CD14-positive monocyte (primary cell): Measurements from ENCODE around the gene NRN1L. TPM values are rescaled to one million over a fixed set of nuclear protein-coding genes. Genes with fewer than 3 reads are reported as not detected.

ENCODE experiments used
- DNase-seq, 3 donors: peaks; one replicate each; pipeline ENCODE4 v3.0.0-alpha.2; 2011 to 2022
- H2AFZ ChIP-seq: 2 replicates; pipeline ENCODE4 v1.6.0; 2012; ENCODE audit warnings: mild to moderate bottlenecking, low read depth, low read length, inconsistent platforms; ENCODE audit not compliant: insufficient read depth, poor library complexity, severe bottlenecking
- H3K27ac ChIP-seq, 2 donors: 1 replicate in 1 of 2; 2 replicates in 1 of 2; pipeline ENCODE4 v1.5.1; 2012 to 2013; ENCODE audit warnings: low read length in 2 of 2, control low read depth in 1 of 2, inconsistent platforms in 1 of 2, low read depth in 1 of 2, mild to moderate bottlenecking in 1 of 2
- H3K27me3 ChIP-seq, 2 donors: one replicate each; pipeline versions ENCODE4 v1.6.0 to v1.6.1; 2011 to 2013; ENCODE audit warnings: low read length in 2 of 2; ENCODE audit not compliant: control insufficient read depth in 2 of 2, insufficient read depth in 2 of 2
- H3K36me3 ChIP-seq, 2 donors: replicated peaks in 1 of 2; 1 replicate in 1 of 2; 2 replicates in 1 of 2; pipeline versions ENCODE4 v1.5.1 to v1.6.1; 2012 to 2013; ENCODE audit warnings: low read length in 2 of 2, control low read depth in 1 of 2, inconsistent platforms in 1 of 2, mild to moderate bottlenecking in 1 of 2; ENCODE audit not compliant: insufficient read depth in 2 of 2, control insufficient read depth in 1 of 2
- H3K4me1 ChIP-seq, 2 donors: 1 replicate in 1 of 2; 2 replicates in 1 of 2; pipeline versions ENCODE4 v1.5.1 to v1.6.1; 2012 to 2013; ENCODE audit warnings: low read length in 2 of 2, control low read depth in 1 of 2, inconsistent platforms in 1 of 2, mild to moderate bottlenecking in 1 of 2, moderate library complexity in 1 of 2; ENCODE audit not compliant: insufficient read depth in 2 of 2, control insufficient read depth in 1 of 2
- H3K4me2 ChIP-seq: replicated peaks from 2 replicates; pipeline ENCODE3; 2012; ENCODE audit warnings: low read length, moderate library complexity, mild to moderate bottlenecking; ENCODE audit not compliant: poor library complexity, severe bottlenecking; ENCODE audit errors: extremely low read depth
- H3K4me3 ChIP-seq, 3 experiments: fragments of 200-600 bp in 1 of 3; sonication (generic) in 1 of 3; replicated peaks in 1 of 3; 1 replicate in 2 of 3; 2 replicates in 1 of 3; pipeline ENCODE4 v1.5.1; 2011 to 2013; ENCODE audit warnings: low read length in 3 of 3, mild to moderate bottlenecking in 3 of 3, control low read depth in 2 of 3, low read depth in 2 of 3, inconsistent platforms in 1 of 3, moderate library complexity in 1 of 3
- H3K79me2 ChIP-seq: 2 replicates; pipeline ENCODE4 v1.6.0; 2012; ENCODE audit warnings: mild to moderate bottlenecking, control low read depth, inconsistent platforms, low read length, moderate library complexity; ENCODE audit not compliant: insufficient read depth
- H3K9ac ChIP-seq: 2 replicates; pipeline ENCODE4 v1.6.0; 2017; ENCODE audit warnings: low read length, mild to moderate bottlenecking; ENCODE audit not compliant: insufficient read depth, poor library complexity, severe bottlenecking
- H3K9me3 ChIP-seq, 2 donors: replicated peaks in 1 of 2; 1 replicate in 1 of 2; 2 replicates in 1 of 2; pipeline versions ENCODE4 v1.5.1 to v1.6.1; 2012 to 2013; ENCODE audit warnings: low read length in 2 of 2, control low read depth in 1 of 2; ENCODE audit not compliant: control insufficient read depth in 1 of 2, insufficient read depth in 1 of 2
- H4K20me1 ChIP-seq: 2 replicates; pipeline ENCODE4 v1.6.0; 2012; ENCODE audit warnings: mild to moderate bottlenecking, low read length, control low read depth, moderate library complexity; ENCODE audit not compliant: insufficient read depth
- H3K27ac Mint-ChIP-seq, 7 donors: one replicate each; pipeline ENCODE4 v1.8.0; 2020; ENCODE audit warnings: mild to moderate bottlenecking in 7 of 7, mixed read lengths in 7 of 7, moderate library complexity in 6 of 7, inconsistent platforms in 2 of 7
- H3K27me3 Mint-ChIP-seq, 3 donors: one replicate each; pipeline ENCODE4 v1.8.0; 2021 to 2022; ENCODE audit warnings: low read depth in 3 of 3, mild to moderate bottlenecking in 3 of 3, mixed read lengths in 3 of 3, moderate library complexity in 3 of 3, inconsistent platforms in 1 of 3
- H3K36me3 Mint-ChIP-seq, 2 donors: one replicate each; pipeline ENCODE4 v1.8.0; 2020; ENCODE audit warnings: mixed read lengths in 2 of 2, inconsistent platforms in 1 of 2, mild to moderate bottlenecking in 1 of 2
- H3K4me1 Mint-ChIP-seq: one replicate; pipeline ENCODE4 v1.8.0; 2020; ENCODE audit warnings: mild to moderate bottlenecking, mixed read lengths
- H3K4me3 Mint-ChIP-seq, 2 donors: one replicate each; pipeline ENCODE4 v1.8.0; 2020; ENCODE audit warnings: mild to moderate bottlenecking in 2 of 2, mixed read lengths in 2 of 2, moderate library complexity in 1 of 2
- H3K9me3 Mint-ChIP-seq, 7 donors: one replicate each; pipeline ENCODE4 v1.8.0; 2020 to 2022; ENCODE audit warnings: mixed read lengths in 7 of 7, mild to moderate bottlenecking in 6 of 7, moderate library complexity in 6 of 7, inconsistent platforms in 2 of 7
- CTCF ChIP-seq: fragments of 200-600 bp; IDR thresholded peaks from one replicate; pipeline ENCODE4 v1.8.0; 2022; ENCODE audit warnings: antibody characterized with exemption, mild to moderate bottlenecking
- WGBS: methylation state at CpG from one replicate; pipeline ENCODE4 v1.1.5; 2013; ENCODE audit warnings: missing lambda C conversion rate; ENCODE audit not compliant: insufficient coverage; 5-methylcytosine and 5-hydroxymethylcytosine counted together
- intact Hi-C, 2 donors: fragments of 100-400 bp; cut with micrococcal nuclease; formaldehyde crosslinking; loops; one replicate each; pipeline versions ENCODE4 v1.15.0 to v1.15.1; 2023
- polyA plus RNA-seq, 3 donors: library from polyadenylated mRNA; depleted of rRNA in 1 of 3; unstranded in 2 of 3; stranded (reverse) in 1 of 3; fragments of 300-500 nt in 2 of 3; fragments of >200 nt in 1 of 3; fragmentation: Illumina TruSeq in 2 of 3; gene quantifications; 1 replicate in 2 of 3; 2 replicates in 1 of 3; pipeline ENCODE4 v1.2.3, GENCODE V29; 2012 to 2021
- small RNA-seq: library from RNA; depleted of rRNA; stranded (forward); fragments of <200 nt; gene quantifications from one replicate; pipeline ENCODE3, GENCODE V24; 2012; ENCODE audit warnings: low read depth; ENCODE audit not compliant: insufficient read length

The NRN1L gene
- polyA plus RNA-seq, 3 donors: 0.50 to 3.6 TPM; not detected in 1

DNA sequence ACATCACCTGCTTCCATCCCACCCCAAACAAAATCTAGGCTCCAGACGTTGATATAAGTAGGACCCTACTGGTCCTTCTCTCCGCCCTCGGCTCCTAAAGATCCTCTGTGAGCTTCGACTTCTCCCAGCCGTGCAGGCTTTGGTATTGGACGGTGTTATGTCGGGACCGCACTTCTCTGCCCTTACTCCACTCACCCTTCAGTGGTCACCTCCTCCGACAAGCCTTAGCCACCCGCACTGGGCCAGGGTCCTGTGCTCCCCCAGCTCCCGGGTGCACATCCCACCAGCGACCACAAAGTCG is 50.4 kb downstream of the NRN1L start:
- WGBS: 93% methylated on average over 13 of the region's 13 CpGs
- Histone ChIP-seq H3K9ac (no peak overlapping the region), H3K4me3 (peak overlapping the region in 2 of 3 experiments; percentile 90 to 93), H3K9me3 (no peaks in the 10 kb centered on the region), H3K4me2 (peak overlapping the region; percentile 75), H2AFZ (no peak overlapping the region), H3K27me3 (no peaks in the 10 kb centered on the region), H3K79me2 (peaks cover 30% of the 10 kb centered on the region), H3K36me3 (peaks cover 40 to 50% of the 10 kb centered on the region in 2 donors), H4K20me1 (peaks cover 59% of the 10 kb centered on the region), H3K27ac (peak overlapping the region; percentile 41 to 93), H3K4me1 (peaks cover 25 to 36% of the 10 kb centered on the region in 2 donors)
- Mint-ChIP-seq H3K9me3 (peaks cover 0 to 1% (median 0%) of the 10 kb centered on the region in 7 donors), H3K4me3 (peak overlapping the region; percentile 98 to 99), H3K4me1 (peaks cover 32% of the 10 kb centered on the region), H3K36me3 (peaks cover 36 to 65% of the 10 kb centered on the region in 2 donors), H3K27me3 (peaks cover 0 to 2% (median 0%) of the 10 kb centered on the region in 3 donors), H3K27ac (peak overlapping the region in 6 of 7 donors; percentile 91 to 98 (median 96))
- no peak for TF ChIP-seq CTCF
- intact Hi-C loops: loop anchor here (5.0 to 10.0 kb wide), 5 partner anchors 43 to 128 kb away; partner anchors contain the start of genes EDC4 (in 1 of the 2), PSKH1 (in 1 of the 2), RANBP10 (in 1 of the 2) and TSNAXIP1 (in 1 of the 2)
- no peak for DNase-seq

GRCh38 chr16:67935402-67936123 is 50.9 kb downstream of the NRN1L start:
- Histone ChIP-seq H4K20me1 (peaks cover 55% of the 10 kb centered on the region), H3K4me1 (peaks cover 29 to 40% of the 10 kb centered on the region in 2 donors), H3K4me2 (peak overlapping the region; percentile 75), H3K4me3 (peak overlapping the region; percentile 84 to 93 (median 90)), H3K27me3 (no peaks in the 10 kb centered on the region), H3K27ac (peak overlapping the region; percentile 89 to 93), H3K9me3 (no peaks in the 10 kb centered on the region), H3K36me3 (peaks cover 38 to 45% of the 10 kb centered on the region in 2 donors), H3K79me2 (peaks cover 30% of the 10 kb centered on the region), H3K9ac (peak overlapping the region; percentile 81), H2AFZ (peak overlapping the region; percentile 70)
- peaks cover 30 to 61% of the 10 kb centered on the region in 2 donors for H3K36me3 Mint-ChIP-seq
- peaks cover 0 to 1% (median 0%) of the 10 kb centered on the region in 7 donors for H3K9me3 Mint-ChIP-seq
- intact Hi-C loops: loop anchor here (5.0 to 10.0 kb wide), 5 partner anchors 43 to 128 kb away; partner anchors contain the start of genes EDC4 (in 1 of the 2), PSKH1 (in 1 of the 2), RANBP10 (in 1 of the 2) and TSNAXIP1 (in 1 of the 2)
- WGBS: 13% methylated on average over 55 of the region's 55 CpGs
- H3K4me3 Mint-ChIP-seq: peak overlapping the region; percentile 98 to 99
- H3K4me1 Mint-ChIP-seq: peaks cover 36% of the 10 kb centered on the region
- TF ChIP-seq CTCF: no peak
- peak; percentile 78 to 86 (median 82) for DNase-seq
- H3K27me3 Mint-ChIP-seq: peaks cover 0 to 2% (median 0%) of the 10 kb centered on the region in 3 donors
- H3K27ac Mint-ChIP-seq: peak overlapping the region; percentile 91 to 98 (median 96)

Small RNA genes lying within 50 kb of the gene (small RNA-seq; reads per million reads assigned to genes)
- gene AC040162.2 (not detected), gene NRN1L (not detected)

Other genes with a start within 250 kb of the NRN1L start
- 1 to 10 TPM in 1 of 3 donors, under 1 TPM in 1, not detected in 1; 0.30 to 1.5 TPM for gene CARMIL2, start 239.7 kb upstream of the NRN1L start, polyA plus RNA-seq
- gene ACD, start 224.6 kb upstream of the NRN1L start, polyA plus RNA-seq: 10 to 100 TPM; 11.8 to 26.0 (median 14.9) TPM
- 1 to 10 TPM; 2.7 to 6.9 (median 6.1) TPM for gene PARD6A, start 223.9 kb upstream of the NRN1L start, polyA plus RNA-seq
- gene ENKD1, start 218.1 kb upstream of the NRN1L start, polyA plus RNA-seq: 1 to 10 TPM in 2 of 3 donors, under 1 TPM in 1; 0.92 to 6.2 (median 3.2) TPM
- 10 to 100 TPM in 1 of 3 donors, 1 to 10 TPM in 2; 4.1 to 11.3 (median 4.6) TPM for gene C16orf86, start 218.1 kb upstream of the NRN1L start, polyA plus RNA-seq
- 1 to 10 TPM; 3.7 to 9.4 (median 3.8) TPM for gene GFOD2, start 165.6 kb upstream of the NRN1L start, polyA plus RNA-seq
- 10 to 100 TPM in 1 of 3 donors, 1 to 10 TPM in 2; 6.4 to 16.7 (median 6.6) TPM for gene RANBP10, start 78.3 kb upstream of the NRN1L start, polyA plus RNA-seq
- gene TSNAXIP1, start 78.0 kb upstream of the NRN1L start, polyA plus RNA-seq: under 1 TPM in 1 of 3 donors, not detected in 2; 0.23 TPM
- 10 to 100 TPM; 17.6 to 84.2 (median 52.5) TPM for gene THAP11, start 42.6 kb upstream of the NRN1L start, polyA plus RNA-seq
- gene NUTF2, start 38.0 kb upstream of the NRN1L start, polyA plus RNA-seq: 100 to 1,000 TPM in 1 of 3 donors, 10 to 100 TPM in 2; 64.2 to 104 (median 90.3) TPM
- gene CENPT, start 37.2 kb upstream of the NRN1L start, polyA plus RNA-seq: 100 to 1,000 TPM in 1 of 3 donors, 10 to 100 TPM in 1, 1 to 10 TPM in 1; 8.3 to 120 (median 12.4) TPM
- gene EDC4, start 11.8 kb upstream of the NRN1L start, polyA plus RNA-seq: 10 to 100 TPM; 13.7 to 84.9 (median 18.2) TPM
- 10 to 100 TPM; 11.0 to 19.7 (median 16.8) TPM for gene PSKH1, start 8.4 kb downstream of the NRN1L start, polyA plus RNA-seq
- 10 to 100 TPM in 1 of 3 donors, 1 to 10 TPM in 1, under 1 TPM in 1; 0.69 to 17.4 (median 1.6) TPM for gene CTRL, start 47.0 kb downstream of the NRN1L start, polyA plus RNA-seq
- gene PSMB10, start 52.0 kb downstream of the NRN1L start, polyA plus RNA-seq: 100 to 1,000 TPM; 158 to 798 (median 609) TPM
- 10 to 100 TPM in 1 of 3 donors, under 1 TPM in 1, not detected in 1; 0.17 to 16.2 TPM for gene LCAT, start 59.2 kb downstream of the NRN1L start, polyA plus RNA-seq
- gene SLC12A4, start 83.8 kb downstream of the NRN1L start, polyA plus RNA-seq: 10 to 100 TPM in 1 of 3 donors, 1 to 10 TPM in 2; 7.3 to 57.2 (median 7.7) TPM
- gene DPEP3, start 95.6 kb downstream of the NRN1L start, polyA plus RNA-seq: 1 to 10 TPM in 1 of 3 donors, under 1 TPM in 2; 0.20 to 1.8 (median 0.25) TPM
- gene DPEP2, start 114.6 kb downstream of the NRN1L start, polyA plus RNA-seq: 100 to 1,000 TPM; 117 to 235 (median 124) TPM
- gene DPEP2NB, start 131.0 kb downstream of the NRN1L start, polyA plus RNA-seq: not detected
- 10 to 100 TPM; 14.7 to 42.9 (median 27.7) TPM for gene DDX28, start 138.3 kb downstream of the NRN1L start, polyA plus RNA-seq
- gene DUS2, start 138.4 kb downstream of the NRN1L start, polyA plus RNA-seq: 10 to 100 TPM; 18.4 to 40.7 (median 33.2) TPM
- 10 to 100 TPM; 14.3 to 21.8 (median 15.8) TPM for gene NFATC3, start 200.5 kb downstream of the NRN1L start, polyA plus RNA-seq